ENCODE data around the gene DNAAF2.
A peak's percentile ranks its signal among the peaks of the same experiment; 100 is the strongest.

Gene DNAAF2

GRCh38 chr14:49633640-49634546 lies 1.2 kb downstream of the DNAAF2 start:
- peak overlapping the region; percentile 98 for H3K4me3 ChIP-seq (ENCODE audit: low read depth, low read length)
- H3K36me3 ChIP-seq (ENCODE audit: control insufficient read depth in 2 of 2, insufficient read depth in 1 of 2, low read length in 2 of 2), result peaks cover 7 to 15% of the 10 kb centered on the region in 2 experiments; a peak in 2 of 3 replicates
- ChIA-PET CTCF (interaction anchor here (0.5 to 2.2 kb wide), 18 partner anchors 10 to 465 kb away, joined by 3 to 16 read pairs (median 4); partner anchors contain the start of genes KLHDC2, MGAT2, NEMF and RPL36AL), POLR2A (interaction anchor here (0.5 to 2.3 kb wide), 16 partner anchors 9 to 234 kb away, joined by 3 to 44 read pairs (median 6); partner anchors contain the start of genes KLHDC2, LRR1, MGAT2 and NEMF)
- no peaks in the 10 kb centered on the region for H3K9me3 ChIP-seq (ENCODE audit: control insufficient read depth, insufficient read depth, low read depth, low read length)
- no peaks in the 10 kb centered on the region for H3K4me1 ChIP-seq (ENCODE audit: control insufficient read depth, insufficient read depth, low read length)
- H3K27ac ChIP-seq (ENCODE audit: extremely low read depth, low read depth, low read length), result peak overlapping the region; percentile 94
- TF ChIP-seq ZNF239 (tag by site-specific recombination; IDR thresholded peaks at IDR 0.05), result no peak
- no peak for TF ChIP-seq ZNF791 (tag by site-specific recombination; IDR thresholded peaks at IDR 0.05)
- 0 out of 2 replicates have a peak, but pooled peaks have one; percentile 16 for TF ChIP-seq ZNF843 (tag by site-specific recombination; IDR thresholded peaks at IDR 0.05)
- no peak for TF ChIP-seq ZNF704 (tag by site-specific recombination; IDR thresholded peaks at IDR 0.05)
- TF ChIP-seq WT1 (tag by site-specific recombination; IDR thresholded peaks at IDR 0.05), result 0 out of 2 replicates have a peak, but pooled peaks have one; percentile 30
- TF ChIP-seq ZNF510 (tag by site-specific recombination; IDR thresholded peaks at IDR 0.05; ENCODE audit: insufficient replicate concordance), result no peak
- TF ChIP-seq ZXDB (tag by site-specific recombination; IDR thresholded peaks at IDR 0.05), result peak; percentile 81
- peak; percentile 54; the same call in 1 of the 2 replicates for TF ChIP-seq SCRT1 (tag by site-specific recombination; IDR thresholded peaks at IDR 0.05; ENCODE audit: borderline replicate concordance)
- TF ChIP-seq PRDM10 (tag by site-specific recombination; IDR thresholded peaks at IDR 0.05), result peak; percentile 22
- no peak; the same call in 1 of the 2 replicates for TF ChIP-seq KLF8 (tag by site-specific recombination; IDR thresholded peaks at IDR 0.05)
- no peak for TF ChIP-seq ZNF175 (tag by site-specific recombination; IDR thresholded peaks at IDR 0.05)
- TF ChIP-seq ZFP37 (tag by site-specific recombination; IDR thresholded peaks at IDR 0.05), result peak; percentile 38; the same call in 1 of the 2 replicates
- no peak for TF ChIP-seq ZNF23 (tag by site-specific recombination; IDR thresholded peaks at IDR 0.05; ENCODE audit: borderline replicate concordance)
- TF ChIP-seq ZNF624 (tag by site-specific recombination; IDR thresholded peaks at IDR 0.05), result no peak
- peak; percentile 95 for TF ChIP-seq HIC1 (tag by site-specific recombination; IDR thresholded peaks at IDR 0.05)
- peak; percentile 21; the same call in 1 of the 2 replicates for TF ChIP-seq ZNF768 (tag by site-specific recombination; IDR thresholded peaks at IDR 0.05)
- no peak for TF ChIP-seq ZNF621 (tag by site-specific recombination; IDR thresholded peaks at IDR 0.05)
- TF ChIP-seq ZNF561 (tag by site-specific recombination; IDR thresholded peaks at IDR 0.05; ENCODE audit: borderline replicate concordance), result peak; percentile 51; the same call in 1 of the 2 replicates
- TF ChIP-seq ZSCAN23 (tag by site-specific recombination; IDR thresholded peaks at IDR 0.05), result no peak
- no peak for TF ChIP-seq ZNF148 (tag by site-specific recombination; IDR thresholded peaks at IDR 0.05; ENCODE audit: borderline replicate concordance)
- no peak for TF ChIP-seq ZNF658 (tag by site-specific recombination; IDR thresholded peaks at IDR 0.05)
- no peak for TF ChIP-seq ZNF19 (tag by site-specific recombination; IDR thresholded peaks at IDR 0.05; ENCODE audit: low read depth)
- TF ChIP-seq ZNF214 (tag by site-specific recombination; IDR thresholded peaks at IDR 0.05; ENCODE audit: borderline replicate concordance), result no peak
- TF ChIP-seq ZNF660 (tag by site-specific recombination; IDR thresholded peaks at IDR 0.05), result 0 out of 2 replicates have a peak, but pooled peaks have one; percentile 64
- no peak for TF ChIP-seq ZNF202 (tag by site-specific recombination; IDR thresholded peaks at IDR 0.05; ENCODE audit: borderline replicate concordance)
- no peak for TF ChIP-seq ZNF416 (tag by site-specific recombination; IDR thresholded peaks at IDR 0.05)
